GM12891 (cell line): ENCODE results near the gene HDAC4.

Experiments
- POLR2AphosphoS5 ChIP-seq: IDR thresholded peaks from 2 replicates; pipeline ENCODE4 v1.6.1; 2011; ENCODE audit warnings: low read depth, low read length, control low read depth
- TAF1 ChIP-seq: IDR thresholded peaks from 2 replicates; pipeline ENCODE4 v1.6.1; 2011; ENCODE audit warnings: low read depth, low read length, control low read depth

DNA sequence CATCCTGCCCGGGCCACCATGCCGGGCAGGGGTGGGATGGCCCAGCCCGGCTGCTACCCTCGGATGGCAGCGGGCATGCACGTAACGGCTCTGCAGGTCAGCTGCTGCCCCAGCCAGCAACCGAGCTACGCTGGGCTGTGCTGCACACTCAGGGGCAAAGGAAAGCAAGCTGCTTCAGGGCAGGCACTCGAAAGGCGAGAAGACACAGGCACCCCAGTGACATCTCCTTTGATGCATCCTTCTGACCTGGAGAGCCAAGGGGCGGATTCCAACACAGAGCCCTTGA, 8.8 kb downstream of the HDAC4 start:
- TF ChIP-seq POLR2AphosphoS5 (no peak), TAF1 (no peak)
